DOHH2 (cell line): ENCODE measurements around the gene EMILIN3.

Experiments
- H3F3A ChIP-seq: fragments of 200-600 bp; sonication (generic), shearing (Covaris generic); 2 replicates; pipeline ENCODE4 v1.6.0; 2016; ENCODE audit warnings: antibody characterized with exemption, mild to moderate bottlenecking; ENCODE audit not compliant: control insufficient read depth, insufficient read depth
- H3K27ac ChIP-seq: fragments of 200-600 bp; sonication (generic); 2 replicates; pipeline ENCODE4 v1.5.1; 2014; ENCODE audit warnings: low read depth, mild to moderate bottlenecking, low read length, moderate library complexity
- H3K27me3 ChIP-seq: fragments of 200-600 bp; sonication (generic); 2 replicates; pipeline ENCODE4 v1.6.1; 2014; ENCODE audit warnings: mild to moderate bottlenecking, low read length, mixed read lengths; ENCODE audit not compliant: control insufficient read depth
- H3K36me3 ChIP-seq: fragments of 200-600 bp; sonication (generic); 2 replicates; pipeline ENCODE4 v1.6.1; 2014; ENCODE audit warnings: mild to moderate bottlenecking, low read length, moderate library complexity, mixed read lengths; ENCODE audit not compliant: control insufficient read depth
- H3K4me1 ChIP-seq: fragments of 200-600 bp; sonication (generic); 2 replicates; pipeline ENCODE4 v1.6.1; 2014; ENCODE audit warnings: mild to moderate bottlenecking, low read length, mixed read lengths; ENCODE audit not compliant: control insufficient read depth
- H3K4me2 ChIP-seq: fragments of 200-600 bp; sonication (generic); 2 replicates; pipeline ENCODE4 v1.6.0; 2014; ENCODE audit warnings: mild to moderate bottlenecking, low read length, moderate library complexity
- H3K4me3 ChIP-seq: fragments of 200-600 bp; sonication (generic); 2 replicates; pipeline ENCODE4 v1.5.1; 2014; ENCODE audit warnings: mild to moderate bottlenecking, low read length, mixed read lengths
- H3K79me2 ChIP-seq: fragments of 200-600 bp; sonication (generic); 2 replicates; pipeline ENCODE4 v1.6.1; 2014; ENCODE audit warnings: mild to moderate bottlenecking, low read length, mixed read lengths; ENCODE audit not compliant: control insufficient read depth
- H3K9me2 ChIP-seq: fragments of 200-600 bp; sonication (generic); replicated peaks from 2 replicates; pipeline ENCODE4 v1.6.1; 2014; ENCODE audit warnings: mild to moderate bottlenecking, low read length, mixed read lengths; ENCODE audit not compliant: control insufficient read depth
- H3K9me3 ChIP-seq: fragments of 200-600 bp; sonication (generic); 2 replicates; pipeline ENCODE4 v1.6.1; 2014; ENCODE audit warnings: antibody characterized with exemption, low read length, mixed read lengths; ENCODE audit not compliant: control insufficient read depth, insufficient read depth
- H4K20me1 ChIP-seq: fragments of 200-600 bp; sonication (generic); 2 replicates; pipeline ENCODE4 v1.6.0; 2014; ENCODE audit warnings: low read depth, mild to moderate bottlenecking, antibody characterized with exemption, low read length, moderate library complexity; ENCODE audit not compliant: control insufficient read depth, insufficient read depth
- EZH2phosphoT487 ChIP-seq: fragments of 200-600 bp; sonication (generic); IDR thresholded peaks from 2 replicates; pipeline ENCODE4 v1.6.1; 2017; ENCODE audit warnings: borderline replicate concordance, mild to moderate bottlenecking, antibody characterized with exemption, low read length, moderate library complexity, mixed read lengths
- TF ChIP-seq, protein P1 (sequence below): fragments of 200-600 bp; sonication (generic); IDR thresholded peaks from one replicate; pipeline ENCODE4 v1.5.1; 2014; ENCODE audit warnings: antibody characterized with exemption, mild to moderate bottlenecking, low read depth, low read length; ENCODE audit not compliant: poor library complexity, severe bottlenecking

The EMILIN3 gene

DNA sequence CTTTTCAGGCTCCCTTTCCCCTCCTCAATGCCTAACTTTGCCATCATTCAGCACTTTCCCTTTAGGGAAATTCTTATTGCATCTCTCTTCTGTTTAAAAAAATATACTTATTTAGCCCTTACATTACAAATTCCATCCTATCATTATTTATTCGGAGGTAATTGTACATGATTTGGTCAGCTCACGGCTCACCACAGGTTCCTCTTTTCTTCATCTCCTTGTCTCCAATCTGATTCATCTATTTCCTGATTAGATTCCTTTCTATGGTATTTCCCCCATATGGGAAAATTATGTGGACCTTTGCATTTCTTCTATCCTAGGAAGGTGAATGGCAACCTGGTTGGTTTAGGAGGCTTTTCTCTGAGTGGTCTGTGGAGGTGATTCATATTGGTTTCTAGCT lies 12.9 kb upstream of the EMILIN3 start:
- Histone ChIP-seq H3K36me3 (no peaks in the 10 kb centered on the region), H3K4me3 (no peak overlapping the region), H3K4me1 (peaks cover 4% of the 10 kb centered on the region; the same call in 1 of the 2 replicates), H3K79me2 (no peaks in the 10 kb centered on the region), H3K9me2 (no peaks in the 10 kb centered on the region), H3K9me3 (no peaks in the 10 kb centered on the region), H4K20me1 (no peaks in the 10 kb centered on the region), H3K27ac (no peak overlapping the region), H3K27me3 (no peaks in the 10 kb centered on the region; the same call in 1 of the 2 replicates), H3K4me2 (no peak overlapping the region), H3F3A (no peaks in the 10 kb centered on the region)
- TF ChIP-seq, protein P1, sequence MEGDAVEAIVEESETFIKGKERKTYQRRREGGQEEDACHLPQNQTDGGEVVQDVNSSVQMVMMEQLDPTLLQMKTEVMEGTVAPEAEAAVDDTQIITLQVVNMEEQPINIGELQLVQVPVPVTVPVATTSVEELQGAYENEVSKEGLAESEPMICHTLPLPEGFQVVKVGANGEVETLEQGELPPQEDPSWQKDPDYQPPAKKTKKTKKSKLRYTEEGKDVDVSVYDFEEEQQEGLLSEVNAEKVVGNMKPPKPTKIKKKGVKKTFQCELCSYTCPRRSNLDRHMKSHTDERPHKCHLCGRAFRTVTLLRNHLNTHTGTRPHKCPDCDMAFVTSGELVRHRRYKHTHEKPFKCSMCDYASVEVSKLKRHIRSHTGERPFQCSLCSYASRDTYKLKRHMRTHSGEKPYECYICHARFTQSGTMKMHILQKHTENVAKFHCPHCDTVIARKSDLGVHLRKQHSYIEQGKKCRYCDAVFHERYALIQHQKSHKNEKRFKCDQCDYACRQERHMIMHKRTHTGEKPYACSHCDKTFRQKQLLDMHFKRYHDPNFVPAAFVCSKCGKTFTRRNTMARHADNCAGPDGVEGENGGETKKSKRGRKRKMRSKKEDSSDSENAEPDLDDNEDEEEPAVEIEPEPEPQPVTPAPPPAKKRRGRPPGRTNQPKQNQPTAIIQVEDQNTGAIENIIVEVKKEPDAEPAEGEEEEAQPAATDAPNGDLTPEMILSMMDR, result no peak
- no peak for TF ChIP-seq EZH2phosphoT487

- Histone ChIP-seq H3K4me2 (no peak overlapping the region), H3K27ac (no peak overlapping the region), H3F3A (no peaks in the 10 kb centered on the region), H3K79me2 (no peaks in the 10 kb centered on the region), H3K9me3 (no peaks in the 10 kb centered on the region), H3K36me3 (no peaks in the 10 kb centered on the region), H3K4me1 (peaks cover 4% of the 10 kb centered on the region; the same call in 1 of the 2 replicates), H3K4me3 (no peak overlapping the region), H3K27me3 (no peaks in the 10 kb centered on the region; the same call in 1 of the 2 replicates), H3K9me2 (no peaks in the 10 kb centered on the region), H4K20me1 (no peaks in the 10 kb centered on the region)
- TF ChIP-seq, protein P1, result no peak
- no peak for TF ChIP-seq EZH2phosphoT487
These were observed 10.7 kb upstream of the EMILIN3 start for GRCh38 chr20:41377275-41377674.

DNA sequence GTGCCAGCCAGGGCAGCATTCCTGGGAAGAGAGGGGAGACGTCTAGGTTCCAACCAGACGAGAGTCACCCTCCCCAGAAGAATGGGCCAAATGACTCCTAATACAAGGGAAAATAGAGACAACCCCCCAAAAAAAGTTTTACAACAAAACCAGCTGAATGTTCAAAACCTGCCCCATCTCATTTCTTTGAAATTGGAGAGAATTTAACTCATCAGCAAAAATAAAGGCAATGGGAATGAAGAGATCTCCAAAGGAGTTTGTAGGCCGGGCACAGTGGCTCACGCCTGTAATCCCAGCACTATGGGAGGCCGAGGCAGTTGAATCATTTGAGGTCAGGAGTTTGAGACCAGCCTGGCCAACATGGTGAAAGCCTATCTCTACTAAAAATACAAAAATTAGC lies 9.7 kb upstream of the EMILIN3 start:
- Histone ChIP-seq H3K9me2 (no peaks in the 10 kb centered on the region), H3K27me3 (no peaks in the 10 kb centered on the region; the same call in 1 of the 2 replicates), H4K20me1 (no peaks in the 10 kb centered on the region), H3K4me2 (no peak overlapping the region), H3K27ac (no peak overlapping the region), H3K36me3 (no peaks in the 10 kb centered on the region), H3K4me3 (no peak overlapping the region), H3K4me1 (peaks cover 4% of the 10 kb centered on the region; the same call in 1 of the 2 replicates), H3K79me2 (no peaks in the 10 kb centered on the region), H3K9me3 (no peaks in the 10 kb centered on the region), H3F3A (no peaks in the 10 kb centered on the region)
- TF ChIP-seq, protein P1, result no peak
- no peak for TF ChIP-seq EZH2phosphoT487

DNA sequence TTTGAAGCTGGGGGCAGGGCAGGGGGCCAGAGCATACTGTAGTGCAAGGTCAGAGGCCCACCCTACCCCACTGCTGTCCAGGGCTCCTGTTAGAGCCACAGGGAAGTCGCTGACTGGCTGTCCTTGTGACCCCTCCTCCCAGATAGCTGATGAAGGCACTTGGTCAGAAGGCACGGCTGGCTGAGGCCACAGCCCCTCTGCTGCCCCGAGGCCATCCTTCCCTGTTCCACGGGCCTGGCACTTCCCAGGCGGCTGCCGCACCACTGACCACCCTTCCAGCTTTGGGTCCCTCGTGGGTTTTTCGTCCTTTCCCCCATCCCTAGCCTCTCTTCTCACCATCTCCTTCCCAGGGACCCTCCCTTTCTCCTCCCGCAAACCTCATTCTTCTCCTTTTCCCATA lies 9.2 kb upstream of the EMILIN3 start:
- H3K27ac ChIP-seq, result no peak overlapping the region
- H3F3A ChIP-seq, result no peaks in the 10 kb centered on the region

More for the DNA sequence above, 9.2 kb upstream of the EMILIN3 start:
- no peaks in the 10 kb centered on the region for H3K9me2 ChIP-seq
- no peaks in the 10 kb centered on the region for H3K79me2 ChIP-seq
- no peaks in the 10 kb centered on the region; the same call in 1 of the 2 replicates for H3K27me3 ChIP-seq
- peaks cover 4% of the 10 kb centered on the region; the same call in 1 of the 2 replicates for H3K4me1 ChIP-seq
- H3K4me2 ChIP-seq, result no peak overlapping the region
- no peak overlapping the region for H3K4me3 ChIP-seq
- no peaks in the 10 kb centered on the region for H4K20me1 ChIP-seq
- no peaks in the 10 kb centered on the region for H3K36me3 ChIP-seq
- TF ChIP-seq, protein P1, result no peak
- TF ChIP-seq EZH2phosphoT487, result no peak
- H3K9me3 ChIP-seq, result 0 out of 2 replicates have a peak, but pooled peaks cover 4% of the 10 kb centered on the region
